ENCODE data around the gene HIBCH. TPM values are rescaled to one million over a fixed set of nuclear protein-coding genes. Genes with fewer than 3 reads are reported as not detected.

The HIBCH gene
- total RNA-seq, 1 experiment from 2014 or later: 21.7 TPM

DNA sequence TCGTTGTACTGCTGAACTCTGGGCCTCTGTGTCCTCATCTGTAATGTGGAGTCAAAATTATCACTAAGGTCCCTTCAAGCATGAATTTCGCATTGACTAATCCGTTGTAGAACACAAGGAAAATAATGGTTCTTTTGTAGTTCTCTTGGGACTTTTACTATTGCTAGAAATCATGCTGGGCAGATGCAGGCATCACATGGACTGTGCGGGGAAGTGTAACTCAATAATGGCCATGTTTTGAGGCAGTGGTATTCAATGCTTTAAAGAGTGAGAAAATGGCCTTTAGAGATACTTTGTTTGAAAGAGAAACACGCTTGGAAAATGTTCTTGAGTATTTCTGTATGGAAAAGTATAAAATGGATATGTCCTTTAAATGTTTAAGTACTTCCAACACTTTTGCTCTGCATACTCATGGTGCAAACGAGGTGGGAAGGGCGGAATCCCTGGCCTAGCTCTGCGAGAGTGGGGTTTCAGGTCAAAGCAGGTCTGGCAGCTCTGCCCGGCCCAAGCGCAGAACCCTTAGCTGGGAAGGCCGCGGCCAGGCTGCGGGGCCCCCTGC lies 139.8 kb downstream of the HIBCH start:
- Histone ChIP-seq H3K4me1 (ENCODE audit: control insufficient read depth, insufficient read depth, low read length) (peaks cover 4% of the 10 kb centered on the region; the same call in 1 of the 2 replicates), H3K27me3 (ENCODE audit: control insufficient read depth, insufficient read depth, low read length) (no peaks in the 10 kb centered on the region; the same call in 1 of the 2 replicates), H3K9me3 (ENCODE audit: control insufficient read depth, insufficient read depth, low read depth, low read length) (no peaks in the 10 kb centered on the region), H3K36me3 (ENCODE audit: control insufficient read depth, insufficient read depth, low read length) (no peaks in the 10 kb centered on the region), H3K27ac (ENCODE audit: low read length) (no peak overlapping the region), H3K4me3 (ENCODE audit: low read depth in 2 of 2, low read length in 2 of 2) (peak overlapping the region; percentile 54 to 58)
- intact Hi-C loops (cut with micrococcal nuclease; ENCODE audit: unreplicated experiment): loop anchor here (5.0 kb wide), 1 partner anchor 93 kb away; no protein-coding TSS in a partner anchor
- no TSS peak for BruUV-seq (replicated peaks)
- in situ Hi-C loops (cut with HindIII; ENCODE audit: low pct_unique_long_range_greater_than_20kb, low sequenced_read_pairs): no loop called here
- TF ChIP-seq, protein P1, sequence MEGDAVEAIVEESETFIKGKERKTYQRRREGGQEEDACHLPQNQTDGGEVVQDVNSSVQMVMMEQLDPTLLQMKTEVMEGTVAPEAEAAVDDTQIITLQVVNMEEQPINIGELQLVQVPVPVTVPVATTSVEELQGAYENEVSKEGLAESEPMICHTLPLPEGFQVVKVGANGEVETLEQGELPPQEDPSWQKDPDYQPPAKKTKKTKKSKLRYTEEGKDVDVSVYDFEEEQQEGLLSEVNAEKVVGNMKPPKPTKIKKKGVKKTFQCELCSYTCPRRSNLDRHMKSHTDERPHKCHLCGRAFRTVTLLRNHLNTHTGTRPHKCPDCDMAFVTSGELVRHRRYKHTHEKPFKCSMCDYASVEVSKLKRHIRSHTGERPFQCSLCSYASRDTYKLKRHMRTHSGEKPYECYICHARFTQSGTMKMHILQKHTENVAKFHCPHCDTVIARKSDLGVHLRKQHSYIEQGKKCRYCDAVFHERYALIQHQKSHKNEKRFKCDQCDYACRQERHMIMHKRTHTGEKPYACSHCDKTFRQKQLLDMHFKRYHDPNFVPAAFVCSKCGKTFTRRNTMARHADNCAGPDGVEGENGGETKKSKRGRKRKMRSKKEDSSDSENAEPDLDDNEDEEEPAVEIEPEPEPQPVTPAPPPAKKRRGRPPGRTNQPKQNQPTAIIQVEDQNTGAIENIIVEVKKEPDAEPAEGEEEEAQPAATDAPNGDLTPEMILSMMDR (IDR thresholded peaks at IDR 0.05): no peak
- TF ChIP-seq REST (IDR thresholded peaks at IDR 0.05; ENCODE audit: insufficient read depth in 1 of 2, low read depth in 2 of 2, low read length in 1 of 2) (no peak), POLR2AphosphoS5 (IDR thresholded peaks at IDR 0.05; ENCODE audit: low read depth, low read length) (no peak), SIN3A (IDR thresholded peaks at IDR 0.05; ENCODE audit: borderline replicate concordance, insufficient read depth, low read depth, low read length) (no peak)
- CTCF ChIA-PET: interaction anchor here (0.6 kb wide), 1 partner anchor 12 kb away, joined by 3 read pairs; no protein-coding TSS in a partner anchor
- DNase-seq (ENCODE audit: low read depth, low spot score) (no peak), ATAC-seq (no peak)
- POLR2A ChIA-PET: no interaction called here

- Histone ChIP-seq H3K27me3 (ENCODE audit: control insufficient read depth, insufficient read depth, low read length) (no peaks in the 10 kb centered on the region; the same call in 1 of the 2 replicates), H3K4me3 (ENCODE audit: low read depth in 2 of 2, low read length in 2 of 2) (no peak overlapping the region), H3K36me3 (ENCODE audit: control insufficient read depth, insufficient read depth, low read length) (no peaks in the 10 kb centered on the region), H3K27ac (ENCODE audit: low read length) (no peak overlapping the region), H3K4me1 (ENCODE audit: control insufficient read depth, insufficient read depth, low read length) (peaks cover 4% of the 10 kb centered on the region; the same call in 1 of the 2 replicates), H3K9me3 (ENCODE audit: control insufficient read depth, insufficient read depth, low read depth, low read length) (no peaks in the 10 kb centered on the region)
- no peak for TF ChIP-seq POLR2AphosphoS5 (IDR thresholded peaks at IDR 0.05; ENCODE audit: low read depth, low read length)
- TF ChIP-seq, protein P1 (IDR thresholded peaks at IDR 0.05): no peak
- no peak for TF ChIP-seq TCF7L2 (IDR thresholded peaks at IDR 0.05; ENCODE audit: low read depth, low read length)
- no peak for TF ChIP-seq SIN3A (IDR thresholded peaks at IDR 0.05; ENCODE audit: borderline replicate concordance, insufficient read depth, low read depth, low read length)
- TF ChIP-seq REST (IDR thresholded peaks at IDR 0.05; ENCODE audit: insufficient read depth in 1 of 2, low read depth in 2 of 2, low read length in 1 of 2): no peak
- in situ Hi-C loops (cut with HindIII; ENCODE audit: low pct_unique_long_range_greater_than_20kb, low sequenced_read_pairs) (no loop called here), intact Hi-C loops (cut with micrococcal nuclease; ENCODE audit: unreplicated experiment) (no loop called here)
- ATAC-seq (no peak), DNase-seq (ENCODE audit: low read depth, low spot score) (no peak)
- no TSS peak for BruUV-seq (replicated peaks)
- ChIA-PET POLR2A (no interaction called here), CTCF (interaction anchor here (0.6 kb wide), 1 partner anchor 70 kb away, joined by 6 read pairs; no protein-coding TSS in a partner anchor)
Observed at GRCh38 chr2:190178066-190178722, 141.4 kb downstream of the HIBCH start.
